ENCODE measurements around the gene KRCC1.

DNA sequence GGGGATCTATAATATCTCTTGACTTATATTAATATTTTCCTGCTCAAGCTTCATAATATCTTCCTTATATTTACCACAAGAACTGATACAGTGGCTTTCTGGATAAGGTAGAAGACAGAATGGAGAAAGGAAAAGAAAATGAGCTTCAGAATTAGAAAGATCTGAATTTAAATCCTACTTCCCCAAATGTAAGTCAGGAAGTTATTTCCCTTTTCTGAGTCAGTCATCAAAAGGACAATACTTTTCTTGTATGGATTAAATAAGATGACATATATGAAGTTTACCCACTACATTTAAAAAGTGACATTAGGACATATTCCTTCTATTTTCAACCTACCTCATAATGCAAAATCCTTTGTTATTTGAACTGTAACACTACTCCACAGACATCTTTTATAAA lies 19.0 kb downstream of the KRCC1 start:
- TF ChIP-seq, protein P1, sequence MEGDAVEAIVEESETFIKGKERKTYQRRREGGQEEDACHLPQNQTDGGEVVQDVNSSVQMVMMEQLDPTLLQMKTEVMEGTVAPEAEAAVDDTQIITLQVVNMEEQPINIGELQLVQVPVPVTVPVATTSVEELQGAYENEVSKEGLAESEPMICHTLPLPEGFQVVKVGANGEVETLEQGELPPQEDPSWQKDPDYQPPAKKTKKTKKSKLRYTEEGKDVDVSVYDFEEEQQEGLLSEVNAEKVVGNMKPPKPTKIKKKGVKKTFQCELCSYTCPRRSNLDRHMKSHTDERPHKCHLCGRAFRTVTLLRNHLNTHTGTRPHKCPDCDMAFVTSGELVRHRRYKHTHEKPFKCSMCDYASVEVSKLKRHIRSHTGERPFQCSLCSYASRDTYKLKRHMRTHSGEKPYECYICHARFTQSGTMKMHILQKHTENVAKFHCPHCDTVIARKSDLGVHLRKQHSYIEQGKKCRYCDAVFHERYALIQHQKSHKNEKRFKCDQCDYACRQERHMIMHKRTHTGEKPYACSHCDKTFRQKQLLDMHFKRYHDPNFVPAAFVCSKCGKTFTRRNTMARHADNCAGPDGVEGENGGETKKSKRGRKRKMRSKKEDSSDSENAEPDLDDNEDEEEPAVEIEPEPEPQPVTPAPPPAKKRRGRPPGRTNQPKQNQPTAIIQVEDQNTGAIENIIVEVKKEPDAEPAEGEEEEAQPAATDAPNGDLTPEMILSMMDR (IDR thresholded peaks at IDR 0.05): no peak
- no peak for TF ChIP-seq POLR2A (IDR thresholded peaks at IDR 0.05)
